Transverse colon (tissue), 4 donors: ENCODE results near the gene WDR5.
"Not testable (repeated sequence)": the region's sequence is repeated elsewhere in the genome, so short reads cannot be mapped to it uniquely, and the experiment has no call there.

ENCODE experiments used
- CTCF ChIP-seq, 5 experiments: fragments of 200-600 bp in 3 of 5; fragments of 450-650 bp in 2 of 5; sonication (generic) in 3 of 5; IDR thresholded peaks; 1 replicate in 2 of 5; 2 replicates in 3 of 5; pipeline ENCODE4 v1.5.1; 2016 to 2017; ENCODE audit warnings: antibody characterized with exemption in 5 of 5, inconsistent platforms in 3 of 5, mild to moderate bottlenecking in 2 of 5, moderate library complexity in 1 of 5
- POLR2A ChIP-seq: fragments of 450-650 bp; IDR thresholded peaks from one replicate; pipeline ENCODE4 v1.6.1; 2016; ENCODE audit warnings: antibody characterized with exemption, mild to moderate bottlenecking, moderate library complexity
- POLR2AphosphoS5 ChIP-seq, 3 donors: sonication (generic); formaldehyde crosslinking; IDR thresholded peaks; one replicate each; pipeline ENCODE4 v1.6.1; 2016; ENCODE audit warnings: antibody characterized with exemption in 3 of 3

GRCh38 chr9:134118972-134119371 lies 16.9 kb upstream of the WDR5 start:
- not testable (repeated sequence) for TF ChIP-seq POLR2AphosphoS5 (IDR thresholded peaks at IDR 0.05); CTCF (IDR thresholded peaks at IDR 0.05); POLR2A
